ENCODE measurements around the gene CACNA1S.

GRCh38 chr1:201113451-201114244 lies 1.4 kb upstream of the CACNA1S start:
- TF ChIP-seq POLR2A (IDR thresholded peaks at IDR 0.05) (no peak), CTCF (IDR thresholded peaks at IDR 0.05) (no peak)

All from esophagus squamous epithelium (tissue), 4 donors.